ENCODE measurements around the gene BDKRB1. TPM values are rescaled to one million over a fixed set of nuclear protein-coding genes. Genes with fewer than 3 reads are reported as not detected.

Gene BDKRB1
- total RNA-seq, 1 experiment from 2014 or later: 0.11 TPM

- TF ChIP-seq MXD4 (CRISPR knock-in tag; IDR thresholded peaks at IDR 0.05; ENCODE audit: borderline replicate concordance): no peak
These were observed 3.5 kb upstream of the BDKRB1 start (continued) for GRCh38 chr14:96252323-96252998.

DNA sequence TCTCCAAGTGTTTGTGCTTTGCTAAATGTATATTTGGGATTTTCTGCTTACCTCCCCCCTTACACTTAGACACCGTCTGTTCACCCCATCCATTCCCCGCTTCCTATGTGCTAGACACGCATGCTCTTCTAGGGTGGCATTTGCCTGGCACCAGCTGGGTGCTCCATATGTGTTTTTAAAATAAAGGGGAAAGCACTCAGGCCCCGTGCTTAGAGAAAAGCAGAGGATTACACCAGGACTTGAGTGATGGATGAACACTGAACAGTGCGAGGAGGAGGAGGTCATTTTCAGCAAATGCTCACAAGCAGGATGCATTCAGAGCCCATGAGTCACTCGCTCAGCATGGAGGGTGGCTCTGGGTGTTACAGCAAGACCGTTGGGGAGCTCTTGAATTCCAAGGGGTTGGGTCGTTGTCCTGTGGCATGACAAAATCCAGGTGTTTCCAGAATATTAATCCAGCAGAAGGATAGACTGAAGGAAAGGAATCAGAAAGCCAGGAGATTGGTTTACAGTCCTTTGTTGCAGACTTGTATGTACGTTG lies 2.9 kb upstream of the BDKRB1 start:
- CTCF ChIA-PET: interaction anchor here (1.3 to 1.5 kb wide), 3 partner anchors 22 to 154 kb away, joined by 3 read pairs; no protein-coding TSS in a partner anchor
- TF ChIP-seq, protein P1, sequence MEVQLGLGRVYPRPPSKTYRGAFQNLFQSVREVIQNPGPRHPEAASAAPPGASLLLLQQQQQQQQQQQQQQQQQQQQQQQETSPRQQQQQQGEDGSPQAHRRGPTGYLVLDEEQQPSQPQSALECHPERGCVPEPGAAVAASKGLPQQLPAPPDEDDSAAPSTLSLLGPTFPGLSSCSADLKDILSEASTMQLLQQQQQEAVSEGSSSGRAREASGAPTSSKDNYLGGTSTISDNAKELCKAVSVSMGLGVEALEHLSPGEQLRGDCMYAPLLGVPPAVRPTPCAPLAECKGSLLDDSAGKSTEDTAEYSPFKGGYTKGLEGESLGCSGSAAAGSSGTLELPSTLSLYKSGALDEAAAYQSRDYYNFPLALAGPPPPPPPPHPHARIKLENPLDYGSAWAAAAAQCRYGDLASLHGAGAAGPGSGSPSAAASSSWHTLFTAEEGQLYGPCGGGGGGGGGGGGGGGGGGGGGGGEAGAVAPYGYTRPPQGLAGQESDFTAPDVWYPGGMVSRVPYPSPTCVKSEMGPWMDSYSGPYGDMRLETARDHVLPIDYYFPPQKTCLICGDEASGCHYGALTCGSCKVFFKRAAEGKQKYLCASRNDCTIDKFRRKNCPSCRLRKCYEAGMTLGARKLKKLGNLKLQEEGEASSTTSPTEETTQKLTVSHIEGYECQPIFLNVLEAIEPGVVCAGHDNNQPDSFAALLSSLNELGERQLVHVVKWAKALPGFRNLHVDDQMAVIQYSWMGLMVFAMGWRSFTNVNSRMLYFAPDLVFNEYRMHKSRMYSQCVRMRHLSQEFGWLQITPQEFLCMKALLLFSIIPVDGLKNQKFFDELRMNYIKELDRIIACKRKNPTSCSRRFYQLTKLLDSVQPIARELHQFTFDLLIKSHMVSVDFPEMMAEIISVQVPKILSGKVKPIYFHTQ (CRISPR knock-in tag; IDR thresholded peaks at IDR 0.05): no peak
- TF ChIP-seq HMGA2 (CRISPR knock-in tag; IDR thresholded peaks at IDR 0.05) (no peak), ZNF396 (CRISPR knock-in tag; IDR thresholded peaks at IDR 0.05; ENCODE audit: borderline replicate concordance) (no peak), RELA (CRISPR knock-in tag; IDR thresholded peaks at IDR 0.05; ENCODE audit: borderline replicate concordance) (no peak)
- TF ChIP-seq, protein P2, sequence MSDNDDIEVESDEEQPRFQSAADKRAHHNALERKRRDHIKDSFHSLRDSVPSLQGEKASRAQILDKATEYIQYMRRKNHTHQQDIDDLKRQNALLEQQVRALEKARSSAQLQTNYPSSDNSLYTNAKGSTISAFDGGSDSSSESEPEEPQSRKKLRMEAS (CRISPR knock-in tag; IDR thresholded peaks at IDR 0.05): no peak

DNA sequence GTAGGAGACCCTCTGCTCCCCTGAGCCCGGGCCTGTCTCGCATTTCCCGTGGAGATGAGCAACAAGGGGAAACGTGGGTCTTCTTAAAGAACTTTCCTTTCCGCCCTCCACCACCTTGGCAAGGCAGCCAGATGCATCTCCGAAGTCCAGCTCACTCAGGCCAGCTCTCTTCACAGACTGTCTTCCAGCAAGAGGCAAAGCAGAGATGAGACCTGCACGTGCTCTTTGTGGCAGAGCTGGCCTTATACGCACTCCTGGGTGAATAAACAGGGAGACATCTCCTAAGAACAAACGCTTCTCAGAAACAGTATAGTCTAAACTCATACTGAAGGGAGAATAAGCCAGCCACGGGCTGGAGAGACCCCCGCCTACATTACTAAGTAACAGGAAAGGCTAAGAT lies 1.3 kb upstream of the BDKRB1 start:
- ChIA-PET CTCF (no interaction called here), POLR2A (no interaction called here)
- Mint-ChIP-seq H3K36me3 (no peaks in the 10 kb centered on the region), H3K4me1 (peaks cover 21% of the 10 kb centered on the region), H3K4me3 (no peak overlapping the region), H3K27ac (no peak overlapping the region), H3K9me3 (peaks cover 3% of the 10 kb centered on the region), H3K27me3 (ENCODE audit: low read depth) (no peaks in the 10 kb centered on the region)
- no peak for TF ChIP-seq ZBTB21 (CRISPR knock-in tag; IDR thresholded peaks at IDR 0.05; ENCODE audit: borderline replicate concordance)
- no peak for TF ChIP-seq ZNF232 (CRISPR knock-in tag; IDR thresholded peaks at IDR 0.05)
- TF ChIP-seq ETV6 (CRISPR knock-in tag; IDR thresholded peaks at IDR 0.05): no peak
- TF ChIP-seq ZNF219 (CRISPR knock-in tag; IDR thresholded peaks at IDR 0.05; ENCODE audit: borderline replicate concordance): no peak
- TF ChIP-seq, protein P3, sequence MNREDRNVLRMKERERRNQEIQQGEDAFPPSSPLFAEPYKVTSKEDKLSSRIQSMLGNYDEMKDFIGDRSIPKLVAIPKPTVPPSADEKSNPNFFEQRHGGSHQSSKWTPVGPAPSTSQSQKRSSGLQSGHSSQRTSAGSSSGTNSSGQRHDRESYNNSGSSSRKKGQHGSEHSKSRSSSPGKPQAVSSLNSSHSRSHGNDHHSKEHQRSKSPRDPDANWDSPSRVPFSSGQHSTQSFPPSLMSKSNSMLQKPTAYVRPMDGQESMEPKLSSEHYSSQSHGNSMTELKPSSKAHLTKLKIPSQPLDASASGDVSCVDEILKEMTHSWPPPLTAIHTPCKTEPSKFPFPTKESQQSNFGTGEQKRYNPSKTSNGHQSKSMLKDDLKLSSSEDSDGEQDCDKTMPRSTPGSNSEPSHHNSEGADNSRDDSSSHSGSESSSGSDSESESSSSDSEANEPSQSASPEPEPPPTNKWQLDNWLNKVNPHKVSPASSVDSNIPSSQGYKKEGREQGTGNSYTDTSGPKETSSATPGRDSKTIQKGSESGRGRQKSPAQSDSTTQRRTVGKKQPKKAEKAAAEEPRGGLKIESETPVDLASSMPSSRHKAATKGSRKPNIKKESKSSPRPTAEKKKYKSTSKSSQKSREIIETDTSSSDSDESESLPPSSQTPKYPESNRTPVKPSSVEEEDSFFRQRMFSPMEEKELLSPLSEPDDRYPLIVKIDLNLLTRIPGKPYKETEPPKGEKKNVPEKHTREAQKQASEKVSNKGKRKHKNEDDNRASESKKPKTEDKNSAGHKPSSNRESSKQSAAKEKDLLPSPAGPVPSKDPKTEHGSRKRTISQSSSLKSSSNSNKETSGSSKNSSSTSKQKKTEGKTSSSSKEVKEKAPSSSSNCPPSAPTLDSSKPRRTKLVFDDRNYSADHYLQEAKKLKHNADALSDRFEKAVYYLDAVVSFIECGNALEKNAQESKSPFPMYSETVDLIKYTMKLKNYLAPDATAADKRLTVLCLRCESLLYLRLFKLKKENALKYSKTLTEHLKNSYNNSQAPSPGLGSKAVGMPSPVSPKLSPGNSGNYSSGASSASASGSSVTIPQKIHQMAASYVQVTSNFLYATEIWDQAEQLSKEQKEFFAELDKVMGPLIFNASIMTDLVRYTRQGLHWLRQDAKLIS (CRISPR knock-in tag; IDR thresholded peaks at IDR 0.05; ENCODE audit: borderline replicate concordance): no peak
- DNase-seq (ENCODE audit: low spot score): no peak
- no peak for ATAC-seq

More for the DNA sequence above, 2.9 kb upstream of the BDKRB1 start:
- Mint-ChIP-seq H3K27ac (no peak overlapping the region), H3K27me3 (ENCODE audit: low read depth) (no peaks in the 10 kb centered on the region; the same call in 1 of the 2 replicates), H3K4me3 (no peak overlapping the region), H3K9me3 (no peaks in the 10 kb centered on the region), H3K36me3 (no peaks in the 10 kb centered on the region), H3K4me1 (peaks cover 21% of the 10 kb centered on the region)
- ATAC-seq (peak; percentile 65), DNase-seq (ENCODE audit: low spot score) (no peak)
- POLR2A ChIA-PET: no interaction called here

DNA sequence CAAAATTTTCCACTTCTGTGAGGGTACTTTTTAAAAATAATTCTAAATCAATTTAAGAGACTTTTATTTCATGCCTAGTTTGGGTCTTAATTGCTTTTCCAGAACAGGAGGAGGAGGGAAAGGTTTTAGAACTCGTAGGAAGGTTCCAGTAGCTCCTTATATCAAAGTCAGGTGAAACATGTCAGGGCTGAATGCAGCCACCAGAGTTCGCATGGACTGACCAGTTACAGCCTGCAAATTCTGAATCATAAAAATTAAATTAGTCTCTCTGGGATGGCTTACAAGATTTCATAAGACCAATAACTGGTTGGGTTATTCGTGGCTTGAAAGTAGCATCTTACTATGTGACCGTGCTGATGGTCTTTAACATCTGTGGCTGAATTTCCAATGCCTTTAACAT lies 397 bp downstream of the BDKRB1 start:
- peaks cover 5% of the 10 kb centered on the region for H3K9me3 Mint-ChIP-seq
- H3K27ac Mint-ChIP-seq: no peak overlapping the region
- no peaks in the 10 kb centered on the region for H3K36me3 Mint-ChIP-seq
- TF ChIP-seq MYBL2 (CRISPR knock-in tag; IDR thresholded peaks at IDR 0.05) (no peak), ZNF232 (CRISPR knock-in tag; IDR thresholded peaks at IDR 0.05) (no peak), SP1 (CRISPR knock-in tag; conservative IDR thresholded peaks at IDR 0.05) (no peak)
- TF ChIP-seq, protein P4, sequence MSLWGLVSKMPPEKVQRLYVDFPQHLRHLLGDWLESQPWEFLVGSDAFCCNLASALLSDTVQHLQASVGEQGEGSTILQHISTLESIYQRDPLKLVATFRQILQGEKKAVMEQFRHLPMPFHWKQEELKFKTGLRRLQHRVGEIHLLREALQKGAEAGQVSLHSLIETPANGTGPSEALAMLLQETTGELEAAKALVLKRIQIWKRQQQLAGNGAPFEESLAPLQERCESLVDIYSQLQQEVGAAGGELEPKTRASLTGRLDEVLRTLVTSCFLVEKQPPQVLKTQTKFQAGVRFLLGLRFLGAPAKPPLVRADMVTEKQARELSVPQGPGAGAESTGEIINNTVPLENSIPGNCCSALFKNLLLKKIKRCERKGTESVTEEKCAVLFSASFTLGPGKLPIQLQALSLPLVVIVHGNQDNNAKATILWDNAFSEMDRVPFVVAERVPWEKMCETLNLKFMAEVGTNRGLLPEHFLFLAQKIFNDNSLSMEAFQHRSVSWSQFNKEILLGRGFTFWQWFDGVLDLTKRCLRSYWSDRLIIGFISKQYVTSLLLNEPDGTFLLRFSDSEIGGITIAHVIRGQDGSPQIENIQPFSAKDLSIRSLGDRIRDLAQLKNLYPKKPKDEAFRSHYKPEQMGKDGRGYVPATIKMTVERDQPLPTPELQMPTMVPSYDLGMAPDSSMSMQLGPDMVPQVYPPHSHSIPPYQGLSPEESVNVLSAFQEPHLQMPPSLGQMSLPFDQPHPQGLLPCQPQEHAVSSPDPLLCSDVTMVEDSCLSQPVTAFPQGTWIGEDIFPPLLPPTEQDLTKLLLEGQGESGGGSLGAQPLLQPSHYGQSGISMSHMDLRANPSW (CRISPR knock-in tag; conservative IDR thresholded peaks at IDR 0.05; ENCODE audit: low read depth): no peak
- ATAC-seq (no peak), DNase-seq (ENCODE audit: low spot score) (no peak)
- H3K4me1 Mint-ChIP-seq: peaks cover 9% of the 10 kb centered on the region
- ChIA-PET CTCF (interaction anchor here (1.0 kb wide), 1 partner anchor 155 kb away, joined by 4 read pairs; no protein-coding TSS in a partner anchor), POLR2A (no interaction called here)
- H3K27me3 Mint-ChIP-seq (ENCODE audit: low read depth): no peaks in the 10 kb centered on the region
- H3K4me3 Mint-ChIP-seq: no peak overlapping the region

Measured in WTC11 (cell line).